Measurements from ENCODE around the gene SLC9A9.

SLC9A9 gene

GRCh38 chr3:143234526-143234925 is 613.7 kb downstream of the SLC9A9 start:
- no peaks in the 10 kb centered on the region for H3K36me3 ChIP-seq (ENCODE audit: control insufficient read depth, insufficient read depth, low read length)
- H3K27ac ChIP-seq (ENCODE audit: low read length), result no peak overlapping the region
- no peaks in the 10 kb centered on the region for H3K9me3 ChIP-seq (ENCODE audit: control insufficient read depth, insufficient read depth, low read length)
- H3K27me3 ChIP-seq (ENCODE audit: control insufficient read depth, insufficient read depth, low read length), result no peaks in the 10 kb centered on the region
- H3K4me1 ChIP-seq (ENCODE audit: control insufficient read depth, insufficient read depth, low read length), result no peaks in the 10 kb centered on the region
- no CpG with 5 or more reads among the region's 1 CpG for WGBS (ENCODE audit: insufficient coverage, insufficient read length)
- no peak for DNase-seq (ENCODE audit: low read depth, low spot score)
- no peak overlapping the region for H3K4me3 ChIP-seq (ENCODE audit: low read length)

DNA sequence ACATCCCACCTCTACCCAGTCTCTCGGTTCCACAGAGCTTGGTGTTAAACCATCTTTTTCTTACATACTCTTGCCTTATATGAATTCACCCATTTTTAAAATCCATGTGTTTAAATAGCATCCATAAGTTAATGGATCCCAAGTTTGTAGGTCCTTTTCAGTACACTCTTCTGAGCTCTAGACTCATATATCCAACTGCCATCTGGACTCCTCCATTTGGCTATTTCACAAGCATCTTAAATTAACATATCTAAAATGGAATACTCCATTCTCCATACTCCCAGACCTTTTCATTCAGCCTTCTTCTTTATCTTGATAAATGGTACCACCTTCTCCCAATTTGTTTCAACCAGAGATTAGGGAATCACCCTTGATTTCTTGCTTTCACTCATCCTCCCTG is 615.3 kb downstream of the SLC9A9 start:
- Histone ChIP-seq H3K27me3 (ENCODE audit: control insufficient read depth, insufficient read depth, low read length) (no peaks in the 10 kb centered on the region), H3K4me1 (ENCODE audit: control insufficient read depth, insufficient read depth, low read length) (no peaks in the 10 kb centered on the region), H3K4me3 (ENCODE audit: low read length) (no peak overlapping the region), H3K36me3 (ENCODE audit: control insufficient read depth, insufficient read depth, low read length) (no peaks in the 10 kb centered on the region), H3K9me3 (ENCODE audit: control insufficient read depth, insufficient read depth, low read length) (no peaks in the 10 kb centered on the region), H3K27ac (ENCODE audit: low read length) (no peak overlapping the region)
- WGBS (ENCODE audit: insufficient coverage, insufficient read length), result no CpG with 5 or more reads among the region's 1 CpG
- no peak for DNase-seq (ENCODE audit: low read depth, low spot score)

DNA sequence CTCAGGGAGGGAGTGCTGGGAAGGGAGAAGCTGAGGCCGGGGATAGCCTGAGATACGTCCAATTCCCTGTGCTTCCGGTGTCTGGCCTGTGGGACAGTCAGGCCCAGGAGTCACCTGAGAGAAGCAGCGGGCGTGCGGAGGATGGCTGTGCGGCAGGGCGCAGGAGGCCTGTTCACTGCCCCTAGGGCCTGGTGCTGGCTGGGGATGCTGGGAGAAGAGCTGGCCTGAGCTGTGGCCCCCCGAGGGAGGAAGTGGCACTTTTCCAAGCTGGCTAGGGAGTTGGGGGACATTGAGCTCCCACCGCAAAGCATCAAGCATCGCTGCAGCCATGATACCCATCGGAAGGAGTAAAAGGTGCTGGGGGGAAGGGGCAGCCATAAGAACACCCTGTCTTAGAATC is 619.9 kb downstream of the SLC9A9 start:
- no peaks in the 10 kb centered on the region for H3K36me3 ChIP-seq (ENCODE audit: control insufficient read depth, insufficient read depth, low read length)

GRCh38 chr3:143226678-143227291 is 621.5 kb downstream of the SLC9A9 start:
- no peak overlapping the region for H3K27ac ChIP-seq (ENCODE audit: low read length)
- H3K36me3 ChIP-seq (ENCODE audit: control insufficient read depth, insufficient read depth, low read length), result no peaks in the 10 kb centered on the region
- no peaks in the 10 kb centered on the region for H3K9me3 ChIP-seq (ENCODE audit: control insufficient read depth, insufficient read depth, low read length)
- whole genome bisulfite sequencing (ENCODE audit: insufficient coverage, insufficient read length), result no CpG with 5 or more reads among the region's 10 CpGs
- no peak overlapping the region for H3K4me3 ChIP-seq (ENCODE audit: low read length)
- no peaks in the 10 kb centered on the region for H3K4me1 ChIP-seq (ENCODE audit: control insufficient read depth, insufficient read depth, low read length)
- DNase-seq (ENCODE audit: low read depth, low spot score), result no peak
- no peaks in the 10 kb centered on the region for H3K27me3 ChIP-seq (ENCODE audit: control insufficient read depth, insufficient read depth, low read length)

More for the DNA sequence above, 619.9 kb downstream of the SLC9A9 start:
- no CpG with 5 or more reads among the region's 12 CpGs for WGBS (ENCODE audit: insufficient coverage, insufficient read length)
- H3K27ac ChIP-seq (ENCODE audit: low read length), result no peak overlapping the region
- H3K27me3 ChIP-seq (ENCODE audit: control insufficient read depth, insufficient read depth, low read length), result no peaks in the 10 kb centered on the region
- no peaks in the 10 kb centered on the region for H3K4me1 ChIP-seq (ENCODE audit: control insufficient read depth, insufficient read depth, low read length)
- no peak for DNase-seq (ENCODE audit: low read depth, low spot score)
- H3K4me3 ChIP-seq (ENCODE audit: low read length), result no peak overlapping the region
- no peaks in the 10 kb centered on the region for H3K9me3 ChIP-seq (ENCODE audit: control insufficient read depth, insufficient read depth, low read length)

GRCh38 chr3:143224716-143225115 is 623.6 kb downstream of the SLC9A9 start:
- Histone ChIP-seq H3K9me3 (ENCODE audit: control insufficient read depth, insufficient read depth, low read length) (no peaks in the 10 kb centered on the region), H3K36me3 (ENCODE audit: control insufficient read depth, insufficient read depth, low read length) (no peaks in the 10 kb centered on the region), H3K27me3 (ENCODE audit: control insufficient read depth, insufficient read depth, low read length) (no peaks in the 10 kb centered on the region), H3K4me1 (ENCODE audit: control insufficient read depth, insufficient read depth, low read length) (no peaks in the 10 kb centered on the region), H3K4me3 (ENCODE audit: low read length) (no peak overlapping the region), H3K27ac (ENCODE audit: low read length) (no peak overlapping the region)
- WGBS (ENCODE audit: insufficient coverage, insufficient read length), result no CpG with 5 or more reads among the region's 2 CpGs
- DNase-seq (ENCODE audit: low read depth, low spot score), result no peak

DNA sequence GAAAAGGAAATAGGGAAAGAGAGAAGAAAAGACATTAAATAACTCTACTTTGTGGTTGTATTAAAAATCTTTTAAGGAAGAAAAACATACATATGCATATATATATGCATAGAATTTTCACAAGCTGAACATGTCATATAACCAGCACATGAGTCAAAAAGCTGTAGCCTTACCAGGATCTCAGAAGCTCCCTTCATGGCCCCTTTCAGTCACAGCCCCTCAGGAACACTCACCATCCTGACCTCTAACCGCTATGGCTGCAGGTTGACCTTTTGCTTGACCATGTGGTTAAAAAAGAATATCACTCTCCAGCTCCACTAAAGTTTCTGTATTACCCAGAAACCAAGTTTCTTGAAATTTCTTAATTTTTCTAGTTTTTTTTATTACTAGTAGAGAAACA is 625.3 kb downstream of the SLC9A9 start:
- no CpG with 5 or more reads among the region's 1 CpG for WGBS (ENCODE audit: insufficient coverage, insufficient read length)

GRCh38 chr3:143222505-143222904 is 625.8 kb downstream of the SLC9A9 start:
- WGBS (ENCODE audit: insufficient coverage, insufficient read length), result no CpG with 5 or more reads among the region's 3 CpGs
- Histone ChIP-seq H3K4me3 (ENCODE audit: low read length) (no peak overlapping the region), H3K9me3 (ENCODE audit: control insufficient read depth, insufficient read depth, low read length) (no peaks in the 10 kb centered on the region), H3K36me3 (ENCODE audit: control insufficient read depth, insufficient read depth, low read length) (no peaks in the 10 kb centered on the region), H3K4me1 (ENCODE audit: control insufficient read depth, insufficient read depth, low read length) (no peaks in the 10 kb centered on the region), H3K27me3 (ENCODE audit: control insufficient read depth, insufficient read depth, low read length) (no peaks in the 10 kb centered on the region), H3K27ac (ENCODE audit: low read length) (no peak overlapping the region)
- DNase-seq (ENCODE audit: low read depth, low spot score), result no peak

More for the DNA sequence above, 625.3 kb downstream of the SLC9A9 start:
- Histone ChIP-seq H3K36me3 (ENCODE audit: control insufficient read depth, insufficient read depth, low read length) (no peaks in the 10 kb centered on the region), H3K4me3 (ENCODE audit: low read length) (no peak overlapping the region), H3K27ac (ENCODE audit: low read length) (no peak overlapping the region), H3K27me3 (ENCODE audit: control insufficient read depth, insufficient read depth, low read length) (no peaks in the 10 kb centered on the region), H3K9me3 (ENCODE audit: control insufficient read depth, insufficient read depth, low read length) (no peaks in the 10 kb centered on the region), H3K4me1 (ENCODE audit: control insufficient read depth, insufficient read depth, low read length) (no peaks in the 10 kb centered on the region)
- DNase-seq (ENCODE audit: low read depth, low spot score), result no peak

DNA sequence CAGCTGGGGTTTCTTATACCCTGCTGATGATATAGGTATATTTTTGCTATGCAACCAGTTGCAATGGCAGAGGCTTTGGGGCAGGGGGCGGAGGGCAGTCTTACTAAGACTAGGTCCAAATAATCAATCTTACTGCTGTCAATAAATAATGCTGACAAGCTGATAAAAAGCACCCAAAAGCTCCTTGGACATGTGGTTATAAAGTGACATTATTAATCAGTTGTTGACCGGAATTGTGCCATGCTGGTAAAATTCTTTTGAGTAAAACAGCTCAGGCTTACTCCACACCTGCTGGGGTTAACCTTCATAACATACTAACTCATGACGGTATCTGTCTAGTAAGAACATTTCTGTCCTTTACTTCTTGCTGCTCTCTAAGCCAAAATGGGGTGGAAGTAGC is 626.8 kb downstream of the SLC9A9 start:
- Histone ChIP-seq H3K27me3 (ENCODE audit: control insufficient read depth, insufficient read depth, low read length) (no peaks in the 10 kb centered on the region), H3K36me3 (ENCODE audit: control insufficient read depth, insufficient read depth, low read length) (no peaks in the 10 kb centered on the region), H3K4me1 (ENCODE audit: control insufficient read depth, insufficient read depth, low read length) (no peaks in the 10 kb centered on the region), H3K9me3 (ENCODE audit: control insufficient read depth, insufficient read depth, low read length) (no peaks in the 10 kb centered on the region), H3K27ac (ENCODE audit: low read length) (no peak overlapping the region), H3K4me3 (ENCODE audit: low read length) (no peak overlapping the region)
- no peak for DNase-seq (ENCODE audit: low read depth, low spot score)
- no CpG with 5 or more reads among the region's 3 CpGs for WGBS (ENCODE audit: insufficient coverage, insufficient read length)

DNA sequence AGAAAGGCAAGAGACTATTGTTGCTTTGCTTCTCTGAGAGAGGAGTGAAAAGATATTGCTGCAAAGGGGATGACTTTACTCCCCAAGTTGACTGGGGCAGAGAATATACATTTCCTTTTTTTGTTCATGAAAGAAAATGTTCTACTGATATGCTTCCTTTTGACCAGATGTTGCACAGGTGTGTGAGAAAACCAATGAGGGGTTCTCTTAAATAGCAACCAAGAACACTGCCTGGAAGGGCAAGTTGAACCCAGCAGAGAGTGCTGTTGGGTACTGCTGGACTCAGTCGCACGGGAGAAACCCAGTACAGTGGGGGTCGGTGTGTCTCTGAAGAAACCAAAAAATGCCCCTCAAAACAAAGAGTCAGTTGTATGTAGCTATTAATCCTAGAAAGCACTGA is 627.5 kb downstream of the SLC9A9 start:
- no peaks in the 10 kb centered on the region for H3K27me3 ChIP-seq (ENCODE audit: control insufficient read depth, insufficient read depth, low read length)
- no peaks in the 10 kb centered on the region for H3K4me1 ChIP-seq (ENCODE audit: control insufficient read depth, insufficient read depth, low read length)
- no CpG with 5 or more reads among the region's 3 CpGs for WGBS (ENCODE audit: insufficient coverage, insufficient read length)
- H3K4me3 ChIP-seq (ENCODE audit: low read length), result no peak overlapping the region
- no peak overlapping the region for H3K27ac ChIP-seq (ENCODE audit: low read length)
- no peaks in the 10 kb centered on the region for H3K36me3 ChIP-seq (ENCODE audit: control insufficient read depth, insufficient read depth, low read length)
- H3K9me3 ChIP-seq (ENCODE audit: control insufficient read depth, insufficient read depth, low read length), result no peaks in the 10 kb centered on the region
- DNase-seq (ENCODE audit: low read depth, low spot score), result no peak

- no CpG with 5 or more reads among the region's 2 CpGs for WGBS (ENCODE audit: insufficient coverage, insufficient read length)
- no peaks in the 10 kb centered on the region for H3K4me1 ChIP-seq (ENCODE audit: control insufficient read depth, insufficient read depth, low read length)
- no peaks in the 10 kb centered on the region for H3K27me3 ChIP-seq (ENCODE audit: control insufficient read depth, insufficient read depth, low read length)
- no peaks in the 10 kb centered on the region for H3K9me3 ChIP-seq (ENCODE audit: control insufficient read depth, insufficient read depth, low read length)
- H3K36me3 ChIP-seq (ENCODE audit: control insufficient read depth, insufficient read depth, low read length), result no peaks in the 10 kb centered on the region
- DNase-seq (ENCODE audit: low read depth, low spot score), result no peak
- H3K27ac ChIP-seq (ENCODE audit: low read length), result no peak overlapping the region
- H3K4me3 ChIP-seq (ENCODE audit: low read length), result no peak overlapping the region
These were observed 630.0 kb downstream of the SLC9A9 start for GRCh38 chr3:143218166-143218835.

DNA sequence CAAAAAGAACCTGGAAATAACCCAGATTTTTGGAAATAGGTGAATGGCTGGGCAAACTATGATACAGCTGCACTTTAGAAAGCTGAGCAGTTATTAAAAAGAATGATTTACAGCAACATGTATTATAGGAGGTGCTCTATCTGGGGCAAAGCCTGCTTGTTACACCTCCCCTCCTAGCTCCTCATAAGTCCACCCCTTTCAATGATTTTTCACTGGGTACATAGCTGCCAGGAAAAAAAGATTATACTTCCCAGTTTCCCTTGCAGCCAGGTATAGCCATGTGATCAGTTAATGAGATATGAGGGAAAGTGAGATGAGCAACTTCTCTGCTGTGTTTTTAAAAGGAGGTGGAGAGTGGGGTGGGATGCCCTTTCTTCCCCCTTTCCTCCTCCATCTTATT is 631.0 kb downstream of the SLC9A9 start:
- no peaks in the 10 kb centered on the region for H3K36me3 ChIP-seq (ENCODE audit: control insufficient read depth, insufficient read depth, low read length)
- H3K9me3 ChIP-seq (ENCODE audit: control insufficient read depth, insufficient read depth, low read length), result no peaks in the 10 kb centered on the region
- H3K27ac ChIP-seq (ENCODE audit: low read length), result no peak overlapping the region
- H3K4me3 ChIP-seq (ENCODE audit: low read length), result no peak overlapping the region
- no peaks in the 10 kb centered on the region for H3K4me1 ChIP-seq (ENCODE audit: control insufficient read depth, insufficient read depth, low read length)
- DNase-seq (ENCODE audit: low read depth, low spot score), result no peak
- H3K27me3 ChIP-seq (ENCODE audit: control insufficient read depth, insufficient read depth, low read length), result no peaks in the 10 kb centered on the region
